GM19463 (cell line): Measurements from ENCODE around the gene BMAL1.
"Not testable (repeated sequence)": the region's sequence is repeated elsewhere in the genome, so short reads cannot be mapped to it uniquely, and the experiment has no call there.

Experiments
- ATAC-seq: cut with Tn5 transposase; IDR thresholded peaks from one replicate; pipeline ENCODE4 v1.9.1; 2021; ENCODE audit warnings: mild to moderate bottlenecking, moderate library complexity; ENCODE audit not compliant: unreplicated experiment

BMAL1 gene

GRCh38 chr11:13368041-13368446 is 90.5 kb downstream of the BMAL1 start:
- no peak for ATAC-seq

- ATAC-seq = no peak
These were observed 95.6 kb downstream of the BMAL1 start for GRCh38 chr11:13373216-13373615.

GRCh38 chr11:13375798-13376197 is 98.2 kb downstream of the BMAL1 start:
- ATAC-seq = no peak

GRCh38 chr11:13376402-13376801 is 98.8 kb downstream of the BMAL1 start:
- ATAC-seq = no peak

- no peak for ATAC-seq
These were observed 99.2 kb downstream of the BMAL1 start for GRCh38 chr11:13376838-13377237.

- ATAC-seq = no peak
These were observed 100.7 kb downstream of the BMAL1 start for GRCh38 chr11:13378316-13378715.

- ATAC-seq = no peak
These were observed 103.1 kb downstream of the BMAL1 start for GRCh38 chr11:13380731-13381130.

- no peak for ATAC-seq
These were observed 105.2 kb downstream of the BMAL1 start for GRCh38 chr11:13382751-13383150.

- peak; percentile 51 for ATAC-seq
These were observed 107.5 kb downstream of the BMAL1 start for GRCh38 chr11:13384908-13385640.

- ATAC-seq = no peak
These were observed 109.0 kb downstream of the BMAL1 start for GRCh38 chr11:13386567-13386966.

- no peak for ATAC-seq
These were observed 111.2 kb downstream of the BMAL1 start for GRCh38 chr11:13388741-13389140.

GRCh38 chr11:13391217-13391616 is 113.6 kb downstream of the BMAL1 start:
- ATAC-seq = no peak

- ATAC-seq = not testable (repeated sequence)
These were observed 120.7 kb downstream of the BMAL1 start for GRCh38 chr11:13398335-13398734.

- no peak for ATAC-seq
These were observed 127.6 kb downstream of the BMAL1 start for GRCh38 chr11:13405220-13405619.

- ATAC-seq = no peak
These were observed 137.6 kb downstream of the BMAL1 start for GRCh38 chr11:13415201-13415600.

GRCh38 chr11:13421561-13421960 is 144.0 kb downstream of the BMAL1 start:
- no peak for ATAC-seq

- no peak for ATAC-seq
These were observed 145.8 kb downstream of the BMAL1 start for GRCh38 chr11:13423372-13423771.

GRCh38 chr11:13427440-13427839 is 149.8 kb downstream of the BMAL1 start:
- no peak for ATAC-seq

- ATAC-seq = no peak
These were observed 151.7 kb downstream of the BMAL1 start for GRCh38 chr11:13429288-13429687.

- no peak for ATAC-seq
These were observed 152.2 kb downstream of the BMAL1 start for GRCh38 chr11:13429836-13430235.

GRCh38 chr11:13433437-13433836 is 155.8 kb downstream of the BMAL1 start:
- ATAC-seq = no peak

GRCh38 chr11:13434247-13435205 is 156.9 kb downstream of the BMAL1 start:
- ATAC-seq = no peak
